ENCODE results near the gene FGD4. TPM values are rescaled to one million over a fixed set of nuclear protein-coding genes. Genes with fewer than 3 reads are reported as not detected.

The FGD4 gene
- total RNA-seq, 1 experiment from 2014 or later, result 54.3 TPM

GRCh38 chr12:32413412-32413811 lies 14.1 kb downstream of the FGD4 start:
- Histone ChIP-seq H3K4me2 (ENCODE audit: insufficient read depth, insufficient read length, low read length) (no peak overlapping the region), H2BK5ac (ENCODE audit: insufficient read length, low read length) (no peak overlapping the region), H2BK15ac (ENCODE audit: low read depth, low read length) (no peak overlapping the region), H3K4ac (ENCODE audit: low read depth, low read length) (no peak overlapping the region), H4K20me1 (ENCODE audit: control insufficient read depth, insufficient read depth, insufficient read length) (no peaks in the 10 kb centered on the region), H4K8ac (replicated peaks; ENCODE audit: insufficient read length, low read depth, low read length) (no peak overlapping the region), H3K79me2 (ENCODE audit: insufficient read depth, low read length) (peaks cover 41% of the 10 kb centered on the region; the same call in 1 of the 2 replicates), H3K27ac (ENCODE audit: insufficient read length, low read depth, low read length) (no peak overlapping the region), H2BK20ac (ENCODE audit: low read depth, low read length, poor library complexity, severe bottlenecking) (no peak overlapping the region), H3K23me2 (ENCODE audit: insufficient read length, low read depth, low read length, poor library complexity, severe bottlenecking) (no peaks in the 10 kb centered on the region), H3K9me3 (ENCODE audit: control insufficient read depth, low read depth, low read length) (no peaks in the 10 kb centered on the region), H2BK120ac (ENCODE audit: low read depth, low read length, poor library complexity, severe bottlenecking) (no peak overlapping the region), H3T11ph (ENCODE audit: low read length) (no peak overlapping the region), H2AK5ac (ENCODE audit: insufficient read length, low read length) (no peak overlapping the region), H3K18ac (ENCODE audit: insufficient read length, low read depth, low read length) (no peak overlapping the region), H3K14ac (ENCODE audit: insufficient read depth, low read length) (no peak overlapping the region), H3K4me1 (ENCODE audit: insufficient read depth, low read length) (no peaks in the 10 kb centered on the region; the same call in 1 of the 2 replicates), H2AFZ (ENCODE audit: low read length) (no peak overlapping the region), H3K9ac (ENCODE audit: extremely low read depth, insufficient read length, low read length) (no peak overlapping the region), H4K91ac (ENCODE audit: insufficient read length, low read depth, low read length) (no peak overlapping the region), H3K23ac (ENCODE audit: insufficient read length, low read depth, low read length) (no peak overlapping the region), H2BK12ac (ENCODE audit: insufficient read length, low read depth, low read length) (no peak overlapping the region), H4K5ac (ENCODE audit: insufficient read length, low read depth, low read length) (no peak overlapping the region), H3K79me1 (ENCODE audit: insufficient read depth, low read depth, low read length, poor library complexity, severe bottlenecking) (peaks cover 4% of the 10 kb centered on the region), H3K56ac (ENCODE audit: insufficient read length, low read depth, low read length) (no peak overlapping the region), H3K27me3 (ENCODE audit: insufficient read depth, low read length) (no peaks in the 10 kb centered on the region)
- Mint-ChIP-seq H3K4me3 (no peak overlapping the region), H3K36me3 (ENCODE audit: insufficient read depth in 1 of 3, low read depth in 3 of 3) (peaks cover 12 to 49% (median 26%) of the 10 kb centered on the region in 3 experiments; a peak in 6 of 7 replicates), H3K27ac (peak overlapping the region in 1 of 3 experiments; percentile 7; a peak in 1 of 7 replicates), H3K9me3 (no peaks in the 10 kb centered on the region; a peak in 1 of 5 replicates), H3K4me1 (peaks cover 48 to 51% of the 10 kb centered on the region in 2 experiments), H3K27me3 (ENCODE audit: low read depth) (no peaks in the 10 kb centered on the region; the same call in none of the 2 replicates)
- WGBS (ENCODE audit: extremely low coverage, insufficient read length, low lambda C conversion rate), result no CpG with 5 or more reads among the region's 3 CpGs
- no peak for TF ChIP-seq CTCF (conservative IDR thresholded peaks at IDR 0.05)
- DNase-seq, result no peak
